IMR-90 (cell line): ENCODE measurements around the gene ANK2. TPM values are rescaled to one million over a fixed set of nuclear protein-coding genes. Genes with fewer than 3 reads are reported as not detected.

Source experiments
- ATAC-seq: fragments of 200-7000 bp; cut with Tn5 transposase; 2 replicates; pipeline ENCODE4 v1.9.1; 2020; ENCODE audit warnings: low read depth, mild to moderate bottlenecking, moderate library complexity
- BruUV-seq: library from RNA; stranded (reverse); fragments of 400-500 nt; replicated peaks from 2 replicates; lab custom pipeline; 2021; lab: Mats Ljungman, UMichigan
- CTCF ChIA-PET: fragments of 300-600 bp; formaldehyde crosslinking; extraction: SDS; loops from one replicate; lab custom pipeline; 2021; ENCODE audit warnings: antibody characterized with exemption; lab: Yijun Ruan, JAX
- POLR2A ChIA-PET: fragments of 300-600 bp; sonication (Branson Sonifier 250); formaldehyde crosslinking; loops from one replicate; lab custom pipeline; 2022; ENCODE audit warnings: antibody characterized with exemption; ENCODE audit not compliant: unreplicated experiment; lab: Charles Lee
- DNase-seq: peaks from one replicate; pipeline ENCODE4 v3.0.0; 2013
- H2AFZ ChIP-seq: replicated peaks from 2 replicates; pipeline ENCODE3; 2013; ENCODE audit warnings: low read length, mild to moderate bottlenecking; ENCODE audit not compliant: poor library complexity
- H2AK5ac ChIP-seq: 2 replicates; pipeline ENCODE4 v1.6.1; 2013; ENCODE audit warnings: low read depth, low read length, inconsistent platforms
- H2AK9ac ChIP-seq: replicated peaks from 2 replicates; pipeline ENCODE3; 2013; ENCODE audit warnings: mild to moderate bottlenecking, low read depth, low read length, moderate library complexity; ENCODE audit not compliant: poor library complexity
- H2BK120ac ChIP-seq: 2 replicates; pipeline ENCODE4 v1.6.1; 2013; ENCODE audit warnings: low read depth, low read length, inconsistent platforms
- H2BK15ac ChIP-seq: 3 replicates; pipeline ENCODE4 v1.6.1; 2013; ENCODE audit warnings: low read depth, low read length, inconsistent platforms
- H2BK20ac ChIP-seq: 2 replicates; pipeline ENCODE4 v1.6.1; 2013; ENCODE audit warnings: low read depth, mild to moderate bottlenecking, inconsistent platforms, low read length, moderate library complexity
- H2BK5ac ChIP-seq: 2 replicates; pipeline ENCODE4 v1.6.1; 2013; ENCODE audit warnings: mild to moderate bottlenecking, low read depth, low read length, inconsistent platforms; ENCODE audit not compliant: poor library complexity, severe bottlenecking
- H3K14ac ChIP-seq: replicated peaks from 2 replicates; pipeline ENCODE4 v1.6.1; 2013; ENCODE audit warnings: low read depth, low read length, inconsistent platforms
- H3K18ac ChIP-seq: 2 replicates; pipeline ENCODE4 v1.6.1; 2013; ENCODE audit warnings: low read depth, low read length, control low read depth
- H3K23ac ChIP-seq: 2 replicates; pipeline ENCODE4 v1.6.1; 2013; ENCODE audit warnings: low read depth, low read length, inconsistent platforms
- H3K27ac ChIP-seq: 2 replicates; pipeline ENCODE4 v1.5.1; 2013; ENCODE audit warnings: mild to moderate bottlenecking, control low read depth, low read length; ENCODE audit not compliant: insufficient read depth
- H3K27me3 ChIP-seq: 2 replicates; pipeline ENCODE4 v1.6.1; 2013; ENCODE audit warnings: low read length; ENCODE audit not compliant: control insufficient read depth, insufficient read depth
- H3K36me3 ChIP-seq: 2 replicates; pipeline ENCODE4 v1.6.1; 2013; ENCODE audit warnings: low read length, mixed read lengths; ENCODE audit not compliant: control insufficient read depth, insufficient read depth
- H3K4ac ChIP-seq: 2 replicates; pipeline ENCODE4 v1.6.1; 2013; ENCODE audit warnings: low read depth, low read length, inconsistent platforms
- H3K4me1 ChIP-seq: 2 replicates; pipeline ENCODE4 v1.6.1; 2013; ENCODE audit warnings: low read length, mixed read lengths; ENCODE audit not compliant: control insufficient read depth, insufficient read depth
- H3K4me2 ChIP-seq: 2 replicates; pipeline ENCODE4 v1.6.1; 2013; ENCODE audit warnings: low read depth, mild to moderate bottlenecking, control low read depth, low read length, moderate library complexity
- H3K4me3 ChIP-seq: 2 replicates; pipeline ENCODE4 v1.5.1; 2013; ENCODE audit warnings: low read depth, mild to moderate bottlenecking, control low read depth, low read length, moderate library complexity; ENCODE audit not compliant: insufficient read depth
- H3K56ac ChIP-seq: 2 replicates; pipeline ENCODE4 v1.6.1; 2013; ENCODE audit warnings: low read length, inconsistent platforms; ENCODE audit not compliant: insufficient read depth; ENCODE audit errors: extremely low read depth
- H3K79me1 ChIP-seq, 2 experiments: 2 replicates each; pipeline ENCODE4 v1.6.1; 2013; ENCODE audit warnings: low read length in 2 of 2, inconsistent platforms in 1 of 2, low read depth in 1 of 2
- H3K9ac ChIP-seq: 2 replicates; pipeline ENCODE4 v1.6.1; 2013; ENCODE audit warnings: low read depth, low read length, control low read depth
- H3K9me1 ChIP-seq: 2 replicates; pipeline ENCODE4 v1.6.1; 2013; ENCODE audit warnings: low read length, inconsistent platforms; ENCODE audit not compliant: insufficient read depth
- H3K9me3 ChIP-seq: 2 replicates; pipeline ENCODE4 v1.6.1; 2013; ENCODE audit warnings: low read length; ENCODE audit not compliant: control insufficient read depth, insufficient read depth
- H4K20me1 ChIP-seq: 2 replicates; pipeline ENCODE4 v1.6.1; 2013; ENCODE audit warnings: low read length, inconsistent platforms; ENCODE audit not compliant: insufficient read depth
- H4K5ac ChIP-seq: 2 replicates; pipeline ENCODE4 v1.6.1; 2013; ENCODE audit warnings: mild to moderate bottlenecking, low read depth, low read length, control low read depth
- H4K8ac ChIP-seq, 2 experiments: 2 replicates each; pipeline ENCODE4 v1.6.1; 2013; ENCODE audit warnings: low read depth in 2 of 2, low read length in 2 of 2, control low read depth in 1 of 2, inconsistent platforms in 1 of 2
- H4K91ac ChIP-seq: 2 replicates; pipeline ENCODE4 v1.6.1; 2013; ENCODE audit warnings: low read depth, low read length, inconsistent platforms; ENCODE audit not compliant: insufficient read depth
- BHLHE40 ChIP-seq: fragments of 150-350 bp; IDR thresholded peaks from 2 replicates; pipeline ENCODE4 v1.6.1; 2016; ENCODE audit warnings: mild to moderate bottlenecking, low read depth, low read length
- CEBPB ChIP-seq: IDR thresholded peaks from 2 replicates; pipeline ENCODE4 v1.6.1; 2012; ENCODE audit warnings: low read depth, low read length, improper control_type of control experiment
- CHD1 ChIP-seq: IDR thresholded peaks from 2 replicates; pipeline ENCODE4 v1.6.1; 2012; ENCODE audit warnings: low read depth, low read length, improper control_type of control experiment
- MAFK ChIP-seq: IDR thresholded peaks from 2 replicates; pipeline ENCODE4 v1.6.1; 2012; ENCODE audit warnings: low read depth, low read length, improper control_type of control experiment
- MAZ ChIP-seq: IDR thresholded peaks from 2 replicates; pipeline ENCODE4 v1.6.1; 2012; ENCODE audit warnings: low read depth, mild to moderate bottlenecking, low read length, improper control_type of control experiment, moderate library complexity, borderline replicate concordance
- NFE2L2 ChIP-seq: fragments of 150-350 bp; IDR thresholded peaks from 2 replicates; pipeline ENCODE4 v1.6.1; 2016; ENCODE audit warnings: low read depth, mild to moderate bottlenecking, low read length
- RAD21 ChIP-seq: IDR thresholded peaks from 2 replicates; pipeline ENCODE4 v1.6.1; 2012; ENCODE audit warnings: low read length, improper control_type of control experiment
- SMC3 ChIP-seq: fragments of 150-350 bp; IDR thresholded peaks from 2 replicates; pipeline ENCODE4 v1.6.1; 2016; ENCODE audit warnings: low read depth, mild to moderate bottlenecking, antibody characterized with exemption, low read length, moderate library complexity
- WGBS, 2 experiments: methylation state at CpG; one replicate each; pipeline versions ENCODE4 v1.1.5 to v1.1.7; 2013; ENCODE audit warnings: missing lambda C conversion rate in 2 of 2; ENCODE audit not compliant: insufficient read length in 1 of 2; ENCODE audit errors: extremely low coverage in 2 of 2; 5-methylcytosine and 5-hydroxymethylcytosine counted together
- dilution Hi-C: fragments of 300-500 bp; cut with HindIII; formaldehyde crosslinking; loops from one replicate; pipeline ENCODE4 v1.14.3; 2018; ENCODE audit warnings: low sequenced_read_pairs; ENCODE audit not compliant: unreplicated experiment
- in situ Hi-C: fragments of 300-500 bp; cut with MboI; formaldehyde crosslinking; loops from 3 replicates; pipeline ENCODE4 v1.14.3; 2019; ENCODE audit warnings: low sequenced_read_pairs, inconsistent platforms, mixed read lengths
- intact Hi-C: fragments of 100-400 bp; cut with micrococcal nuclease; formaldehyde crosslinking; loops from 2 replicates; pipeline ENCODE4 v1.10.0; 2022
- polyA plus RNA-seq, 3 experiments: library from polyadenylated mRNA; depleted of rRNA; stranded (reverse); fragments of >200 nt; gene quantifications; 2 replicates each; pipeline ENCODE4 v1.2.3, GENCODE V29; 2012; ENCODE audit warnings: low replicate concordance in 1 of 3
- total RNA-seq: library from RNA; depleted of rRNA; stranded (reverse); fragments of >200 nt; gene quantifications from 2 replicates; pipeline ENCODE4 v1.2.3, GENCODE V29; 2012
- TF ChIP-seq, protein P1 (sequence below): conservative IDR thresholded peaks from 2 replicates; pipeline ENCODE4 v1.5.1; 2012; ENCODE audit warnings: mild to moderate bottlenecking, low read depth, low read length, improper control_type of control experiment

The ANK2 gene
- total and polyA plus RNA-seq, 2 of the 4 experiments (the other 2 are of a cell fraction), result 0.82 to 6.6 TPM

DNA sequence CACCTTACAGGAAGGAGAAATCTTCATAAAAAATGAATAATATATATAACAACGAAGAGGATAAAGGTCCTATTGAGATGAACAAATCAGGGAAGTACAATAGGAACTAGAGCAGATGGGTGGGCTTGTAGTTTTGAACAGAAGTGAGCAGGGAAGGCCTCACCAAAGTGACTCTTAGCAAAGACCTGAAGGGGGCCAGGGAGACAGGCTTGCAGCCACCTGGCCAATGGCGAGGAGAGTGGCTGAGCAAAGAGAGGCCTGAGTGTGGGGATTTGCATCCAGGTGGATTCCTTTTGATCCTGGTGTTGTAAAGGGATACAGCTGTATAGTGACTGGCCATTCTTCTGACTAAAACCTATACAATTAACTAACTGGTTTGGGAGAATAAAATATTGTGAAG is 358.0 kb downstream of the ANK2 start:
- no peaks in the 10 kb centered on the region for H3K27me3 ChIP-seq
- dilution Hi-C loops (no loop called here), in situ Hi-C loops (loop anchor here (10.0 kb wide), 1 partner anchor 367 kb away; no protein-coding TSS in a partner anchor), intact Hi-C loops (no loop called here)
- H3K79me1 ChIP-seq, result no peaks in the 10 kb centered on the region
- no peaks in the 10 kb centered on the region for H4K20me1 ChIP-seq
- CTCF ChIA-PET, result interaction anchor here (1.0 kb wide), 2 partner anchors 12 to 228 kb away, joined by 3 to 4 read pairs; no protein-coding TSS in a partner anchor
- H3K9ac ChIP-seq, result no peak overlapping the region
- no peak for TF ChIP-seq NFE2L2
- no peak for TF ChIP-seq MAFK
- TF ChIP-seq SMC3, result no peak
- TF ChIP-seq, protein P1, sequence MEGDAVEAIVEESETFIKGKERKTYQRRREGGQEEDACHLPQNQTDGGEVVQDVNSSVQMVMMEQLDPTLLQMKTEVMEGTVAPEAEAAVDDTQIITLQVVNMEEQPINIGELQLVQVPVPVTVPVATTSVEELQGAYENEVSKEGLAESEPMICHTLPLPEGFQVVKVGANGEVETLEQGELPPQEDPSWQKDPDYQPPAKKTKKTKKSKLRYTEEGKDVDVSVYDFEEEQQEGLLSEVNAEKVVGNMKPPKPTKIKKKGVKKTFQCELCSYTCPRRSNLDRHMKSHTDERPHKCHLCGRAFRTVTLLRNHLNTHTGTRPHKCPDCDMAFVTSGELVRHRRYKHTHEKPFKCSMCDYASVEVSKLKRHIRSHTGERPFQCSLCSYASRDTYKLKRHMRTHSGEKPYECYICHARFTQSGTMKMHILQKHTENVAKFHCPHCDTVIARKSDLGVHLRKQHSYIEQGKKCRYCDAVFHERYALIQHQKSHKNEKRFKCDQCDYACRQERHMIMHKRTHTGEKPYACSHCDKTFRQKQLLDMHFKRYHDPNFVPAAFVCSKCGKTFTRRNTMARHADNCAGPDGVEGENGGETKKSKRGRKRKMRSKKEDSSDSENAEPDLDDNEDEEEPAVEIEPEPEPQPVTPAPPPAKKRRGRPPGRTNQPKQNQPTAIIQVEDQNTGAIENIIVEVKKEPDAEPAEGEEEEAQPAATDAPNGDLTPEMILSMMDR, result no peak
- TF ChIP-seq CHD1, result no peak
- no peak for TF ChIP-seq MAZ
- TF ChIP-seq CEBPB, result no peak
- no peak for TF ChIP-seq BHLHE40
- TF ChIP-seq RAD21, result no peak
- no CpG with 5 or more reads among the region's 2 CpGs for WGBS, 2 experiments
- H3K36me3 ChIP-seq, result no peaks in the 10 kb centered on the region
- no peak overlapping the region for H3K14ac ChIP-seq
- H2BK20ac ChIP-seq, result no peak overlapping the region
- H2AFZ ChIP-seq, result no peak overlapping the region
- H4K8ac ChIP-seq, result no peak overlapping the region
- H2AK9ac ChIP-seq, result no peak overlapping the region
- no peak overlapping the region for H3K4ac ChIP-seq
- no peak for ATAC-seq
- H4K5ac ChIP-seq, result no peak overlapping the region
- H3K56ac ChIP-seq, result no peak overlapping the region
- 0 out of 2 replicates have a peak, but pooled peaks cover 2% of the 10 kb centered on the region for H3K4me1 ChIP-seq
- no peak overlapping the region for H3K23ac ChIP-seq
- no peak overlapping the region for H3K4me2 ChIP-seq
- no peak overlapping the region for H2BK5ac ChIP-seq
- no peak overlapping the region for H2BK15ac ChIP-seq
- no peaks in the 10 kb centered on the region for H3K9me3 ChIP-seq
- H3K27ac ChIP-seq, result no peak overlapping the region
- POLR2A ChIA-PET, result no interaction called here
- no peak overlapping the region for H3K18ac ChIP-seq
- no TSS peak for BruUV-seq
- no peak overlapping the region for H4K91ac ChIP-seq
- H3K4me3 ChIP-seq, result no peak overlapping the region
- DNase-seq, result no peak
- peaks cover 4% of the 10 kb centered on the region for H3K9me1 ChIP-seq
- H2BK120ac ChIP-seq, result no peak overlapping the region
- H2AK5ac ChIP-seq, result no peak overlapping the region
